Frontal cortex (tissue), 4 donors: ENCODE results near the gene TMEM240. TPM values are rescaled to one million over a fixed set of nuclear protein-coding genes. Genes with fewer than 3 reads are reported as not detected.

Source experiments
- DNase-seq, 2 donors: peaks; one replicate each; pipeline ENCODE4 v3.0.0; 2012; ENCODE audit warnings: low spot score in 2 of 2
- FAIRE-seq: peaks from 2 replicates; lab custom pipeline; 2012; peaks lifted over from hg19 to GRCh38; lab: Jason Lieb, UNC
- total RNA-seq: library from RNA; depleted of rRNA; stranded (reverse); fragments of >200 nt; gene quantifications from one replicate; pipeline ENCODE4 v1.2.3, GENCODE V29; 2014
- donor health status: control.
- donor health status: control.
- donor health status: control.

Gene TMEM240
- total RNA-seq, result 16.3 TPM

DNA sequence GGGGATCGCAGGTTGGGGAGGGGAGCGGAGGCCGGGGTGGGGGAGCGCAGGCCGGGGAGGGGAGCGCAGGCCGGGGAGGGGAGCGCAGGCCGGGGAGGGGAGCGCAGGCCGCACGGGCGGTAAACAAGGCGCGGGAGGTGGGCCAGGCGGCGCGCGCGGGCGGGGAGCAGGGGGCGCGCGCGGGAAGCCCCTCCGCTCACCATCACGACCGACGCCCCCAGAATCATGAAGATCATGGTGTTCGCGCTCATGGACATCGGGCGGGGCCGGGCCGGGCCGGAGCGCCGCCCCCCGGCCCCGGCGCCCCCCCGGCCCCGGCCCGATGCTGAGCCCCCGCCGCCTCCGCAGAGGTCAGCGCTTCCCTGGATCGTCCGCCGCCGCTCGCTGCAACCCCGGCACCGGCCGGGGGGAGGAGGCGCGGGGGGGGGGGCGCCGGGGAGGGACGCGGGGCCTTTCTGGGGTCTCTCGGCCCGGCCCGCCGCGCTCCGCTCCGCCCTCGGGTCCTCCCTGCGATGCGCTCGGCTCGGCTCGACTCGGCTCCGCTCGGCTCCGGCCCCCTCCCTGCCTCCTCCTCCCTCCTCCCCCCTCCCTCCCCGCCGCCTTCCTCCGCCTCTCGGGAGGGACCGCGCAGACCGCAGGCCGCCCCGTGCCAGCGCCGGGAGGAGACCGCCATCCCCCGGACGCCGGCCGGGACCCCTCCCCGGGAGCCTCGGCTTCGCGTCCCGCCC, at the start of gene TMEM240:
TSS of gene TMEM240 (minus strand) at position 535 of the 728 bp plus-strand sequence. CDS start at position 257, 278 bp downstream.
- FAIRE-seq, result no peak

DNA sequence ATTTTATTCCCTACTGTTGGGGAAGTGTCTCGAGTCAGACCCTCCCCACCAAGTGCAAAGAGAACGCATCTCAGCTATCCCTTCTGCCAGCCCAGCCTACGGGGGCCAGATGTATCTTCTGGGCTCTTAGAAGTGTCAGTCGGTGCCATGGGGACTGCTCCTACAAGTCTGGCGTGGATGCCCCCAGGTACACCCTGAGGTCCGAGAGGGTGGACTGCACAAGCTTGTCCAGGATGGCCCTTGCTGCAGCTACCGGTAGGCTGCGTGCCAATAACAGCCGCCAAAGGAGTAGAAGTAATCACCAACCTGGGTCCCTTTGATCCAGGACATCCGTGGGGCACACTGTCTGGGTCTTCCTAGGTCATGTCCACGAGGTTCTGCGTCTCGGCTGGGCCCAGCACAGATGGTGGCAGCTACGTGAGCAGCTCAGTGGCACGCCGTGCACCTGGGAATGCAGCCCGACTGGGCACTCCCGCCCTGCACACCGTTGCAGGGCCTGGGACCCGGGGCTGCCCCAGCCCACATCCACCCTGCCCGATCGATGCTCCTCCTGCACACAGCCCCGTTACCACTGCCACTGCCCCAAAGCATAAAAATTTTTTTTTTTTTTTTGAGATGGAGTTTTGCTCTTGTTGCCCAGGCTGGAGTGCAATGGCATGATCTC, 43.1 kb upstream of the TMEM240 start:
- no peak for FAIRE-seq
- DNase-seq, result no peak

More for the DNA sequence above, at the start of gene TMEM240:
- DNase-seq, result peak; percentile 87 to 91

DNA sequence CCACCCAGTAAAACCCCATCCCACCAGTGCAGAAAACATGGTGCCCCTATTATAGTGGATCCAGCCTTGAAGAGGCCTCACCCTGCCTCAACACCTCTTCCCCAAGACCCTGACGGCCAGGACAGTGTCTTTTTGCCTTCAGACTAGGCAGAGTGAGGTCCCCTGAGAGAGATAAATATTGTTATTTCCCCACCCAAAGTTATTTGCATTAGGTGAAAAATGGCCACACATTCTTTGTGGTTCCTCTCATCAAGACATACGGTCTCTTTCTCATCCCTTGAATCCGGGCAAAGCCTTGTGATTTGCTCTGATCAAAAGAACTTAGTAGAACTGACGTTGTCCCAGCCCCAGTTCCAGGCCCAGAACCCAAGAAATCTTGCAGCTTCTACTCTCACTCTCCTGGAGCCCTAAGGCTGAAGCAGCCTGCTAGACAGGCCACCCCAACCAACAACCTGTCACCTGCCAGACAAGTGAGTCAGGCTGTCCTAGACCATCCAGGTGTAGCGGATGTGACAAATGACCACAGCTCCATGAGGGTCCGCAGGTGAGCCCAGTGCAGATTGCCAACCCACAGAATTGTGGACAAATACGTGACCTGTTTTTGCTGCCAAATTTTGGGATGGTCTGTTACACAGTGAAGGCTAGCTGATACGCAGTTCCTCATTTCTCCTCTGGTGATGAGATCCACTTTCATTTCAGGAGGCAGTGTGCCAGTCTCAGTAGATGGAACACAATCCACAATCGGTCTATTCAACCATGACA, 42.3 kb upstream of the TMEM240 start:
- no peak for FAIRE-seq
- DNase-seq, result no peak

DNA sequence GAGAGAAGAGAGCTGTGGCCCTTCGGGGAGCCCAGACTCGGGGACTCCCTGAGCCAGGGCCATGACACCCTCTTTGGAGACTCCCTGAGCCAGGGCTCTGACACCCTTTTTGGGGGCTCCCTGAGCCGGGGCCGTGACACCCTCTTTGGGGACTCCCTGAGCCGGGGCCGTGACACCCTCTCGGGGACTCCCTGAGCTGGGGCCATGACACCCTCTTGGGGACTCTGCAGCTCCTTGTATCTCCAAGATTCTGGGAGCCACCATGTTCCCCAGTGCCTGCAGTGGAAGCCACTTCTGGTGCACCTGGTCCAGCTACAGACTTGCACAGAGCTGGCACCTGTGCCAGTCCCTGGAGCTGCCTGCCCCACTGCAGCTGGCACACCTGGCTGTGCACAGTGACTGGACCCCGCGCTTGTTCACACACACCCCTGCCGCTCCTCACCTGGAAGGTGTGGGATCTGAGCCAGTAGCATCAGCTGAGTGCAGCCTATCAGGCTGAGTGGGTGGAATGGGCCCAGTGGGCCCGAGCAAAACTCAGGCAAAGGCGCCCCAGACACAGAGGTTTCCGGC, 38.0 kb upstream of the TMEM240 start:
- DNase-seq, result no peak
- no peak for FAIRE-seq

DNA sequence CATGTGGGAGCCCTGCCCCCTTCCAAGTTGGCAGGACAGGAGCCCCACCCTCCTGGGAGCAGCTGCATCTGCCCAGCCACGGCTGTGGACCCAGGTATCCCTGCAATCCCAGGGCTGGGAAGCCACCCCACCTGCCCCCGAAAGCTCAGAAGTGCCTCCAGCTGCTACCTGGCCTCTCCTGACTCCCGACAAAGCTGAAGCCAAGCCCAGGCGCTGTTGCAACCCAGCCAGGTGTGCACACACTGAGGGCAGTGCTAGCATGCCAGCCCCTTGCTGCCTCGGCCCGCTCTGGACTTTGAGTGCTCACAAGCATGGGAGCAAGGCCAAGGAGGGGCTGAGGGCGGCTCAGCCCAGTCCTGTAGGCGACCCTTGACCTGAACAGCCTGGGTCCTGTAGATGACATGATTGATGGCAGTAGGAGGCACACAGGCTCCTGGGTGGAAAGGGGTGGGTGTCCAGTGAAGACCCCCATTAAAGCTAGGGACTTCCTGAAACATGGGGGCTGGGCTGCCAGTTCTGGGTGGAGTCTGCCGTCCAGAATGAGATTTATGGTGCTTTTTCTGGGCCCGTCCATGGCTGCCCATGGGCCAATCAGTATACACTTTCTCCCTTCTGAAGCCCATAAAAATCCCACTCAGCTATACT, 37.1 kb upstream of the TMEM240 start:
- DNase-seq (no peak), FAIRE-seq (no peak)

DNA sequence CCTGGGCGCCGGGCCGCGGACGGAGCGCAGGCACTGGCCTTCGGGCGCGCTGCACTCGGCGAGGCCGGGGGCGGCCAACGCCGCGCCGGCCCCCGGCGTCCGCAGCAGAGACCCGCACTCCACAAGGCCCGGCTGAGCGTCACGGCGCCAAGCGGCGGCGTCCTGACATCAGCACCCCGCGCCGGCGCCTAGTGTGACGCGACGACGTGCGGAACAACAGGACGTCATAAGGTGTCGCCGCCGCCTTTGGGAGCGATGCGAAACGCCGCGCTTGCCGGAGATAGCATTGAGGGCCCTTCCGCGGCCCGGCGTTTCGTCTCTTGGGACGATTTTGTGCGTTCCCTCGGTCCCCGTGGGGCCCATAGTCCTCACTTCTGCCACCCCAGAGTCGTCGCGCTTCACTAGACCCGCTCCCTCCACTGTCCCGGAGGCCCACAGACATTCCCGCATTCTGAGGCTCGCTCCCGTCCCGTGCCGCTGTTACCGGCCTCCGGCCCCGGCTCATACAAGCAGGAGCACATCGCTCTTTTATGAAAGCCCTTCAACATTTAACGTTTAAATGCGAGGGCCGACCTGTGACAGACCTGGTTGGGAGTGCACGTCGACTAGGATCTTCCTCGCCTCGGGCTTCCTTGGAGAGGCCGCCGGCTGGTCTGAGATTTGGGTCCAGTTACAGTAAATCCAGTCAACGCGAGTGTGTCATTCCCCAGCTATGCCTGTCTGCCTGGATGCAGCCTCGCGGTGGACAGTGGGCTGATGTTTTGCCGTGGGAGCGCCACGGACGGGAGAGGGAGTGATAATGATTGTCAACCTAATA, 34.5 kb upstream of the TMEM240 start, which contains the start of gene SSU72:
TSS of gene SSU72 (minus strand) at position 143 of the 817 bp plus-strand sequence. CDS start 306 bp downstream, outside the sequence.
- FAIRE-seq, result no peak
- DNase-seq, result peak; percentile 96 to 97

DNA sequence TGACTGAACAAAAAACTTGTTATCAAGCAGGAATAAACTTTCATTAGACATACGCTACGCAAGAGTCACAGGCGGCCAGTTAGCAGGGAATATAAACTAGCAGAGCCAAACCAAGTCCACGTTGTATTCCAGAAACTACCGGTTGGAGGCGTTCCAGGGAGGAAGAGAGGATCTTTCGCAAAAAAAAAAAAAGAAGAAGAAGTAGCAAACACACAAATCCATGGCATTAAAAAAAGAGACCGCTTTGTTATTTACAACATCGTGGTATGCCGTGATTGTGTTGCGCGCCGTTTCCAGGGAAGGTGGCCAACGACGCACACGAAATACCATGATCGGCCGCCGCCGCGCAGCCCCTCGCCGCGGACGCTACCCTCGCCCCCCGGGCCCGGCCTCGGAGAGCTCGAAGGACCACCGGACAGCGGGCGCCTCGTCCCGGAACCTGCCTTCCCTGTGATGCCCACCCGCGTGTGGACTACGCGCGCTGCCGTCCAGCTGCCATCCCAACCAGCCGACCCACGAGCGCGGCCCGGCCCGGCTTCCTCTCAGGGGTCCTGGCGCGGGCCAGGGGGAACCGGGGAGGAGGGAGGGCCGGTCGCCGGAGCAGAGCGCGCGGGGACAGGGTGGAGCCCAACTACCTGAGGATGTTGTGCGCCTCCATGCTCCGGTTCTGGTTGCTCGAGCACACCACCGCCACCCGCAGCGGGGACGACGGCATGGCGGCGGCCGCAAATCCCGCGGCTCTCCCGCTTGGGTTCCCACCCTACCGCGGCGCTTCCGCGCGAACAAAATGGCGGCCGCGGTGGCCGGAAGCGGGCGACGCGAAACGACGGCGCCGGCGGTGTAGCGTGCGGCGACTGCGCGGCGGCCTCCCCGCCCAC, 33.7 kb upstream of the TMEM240 start:
- FAIRE-seq (no peak), DNase-seq (peak; percentile 83 to 94)

DNA sequence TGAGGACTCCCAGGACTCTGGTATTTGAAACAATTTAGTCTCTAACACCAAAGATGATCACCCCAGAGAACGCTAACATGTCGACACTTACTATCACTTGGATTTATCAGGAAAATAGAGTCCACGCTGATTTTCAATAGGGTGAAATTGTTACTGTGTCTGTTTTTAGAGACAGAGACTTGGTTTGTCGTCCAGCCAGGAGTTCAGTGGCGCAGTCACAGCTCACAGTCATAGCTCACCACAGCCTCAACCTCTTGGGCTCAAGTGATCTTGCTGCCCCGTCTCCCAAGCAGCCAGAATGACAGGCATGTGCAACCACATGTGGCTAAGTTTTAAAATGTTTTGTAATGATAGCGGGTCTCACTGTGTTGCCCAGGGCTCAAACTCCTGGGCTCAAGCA, 28.9 kb upstream of the TMEM240 start:
- no peak for DNase-seq
- FAIRE-seq, result no peak

DNA sequence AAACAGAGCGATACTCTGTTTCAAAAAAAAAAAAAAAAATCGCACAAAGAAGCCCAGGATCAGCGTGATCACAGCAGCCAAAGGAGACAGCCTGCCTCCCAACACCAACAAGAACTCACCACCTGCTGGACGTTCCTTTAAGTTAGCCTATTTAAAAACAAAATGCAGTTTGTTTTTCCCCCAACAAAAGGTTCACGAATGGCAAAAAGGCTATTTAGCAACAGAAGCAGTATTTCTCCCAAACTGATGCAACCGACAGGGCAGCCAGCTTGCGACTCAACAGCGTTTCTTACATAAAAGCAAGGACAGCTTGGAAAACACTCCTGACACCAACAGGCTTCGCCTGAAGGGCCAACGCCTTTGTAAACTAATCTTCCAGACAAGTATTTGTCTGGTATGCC, 27.5 kb upstream of the TMEM240 start:
- FAIRE-seq (no peak), DNase-seq (no peak)

DNA sequence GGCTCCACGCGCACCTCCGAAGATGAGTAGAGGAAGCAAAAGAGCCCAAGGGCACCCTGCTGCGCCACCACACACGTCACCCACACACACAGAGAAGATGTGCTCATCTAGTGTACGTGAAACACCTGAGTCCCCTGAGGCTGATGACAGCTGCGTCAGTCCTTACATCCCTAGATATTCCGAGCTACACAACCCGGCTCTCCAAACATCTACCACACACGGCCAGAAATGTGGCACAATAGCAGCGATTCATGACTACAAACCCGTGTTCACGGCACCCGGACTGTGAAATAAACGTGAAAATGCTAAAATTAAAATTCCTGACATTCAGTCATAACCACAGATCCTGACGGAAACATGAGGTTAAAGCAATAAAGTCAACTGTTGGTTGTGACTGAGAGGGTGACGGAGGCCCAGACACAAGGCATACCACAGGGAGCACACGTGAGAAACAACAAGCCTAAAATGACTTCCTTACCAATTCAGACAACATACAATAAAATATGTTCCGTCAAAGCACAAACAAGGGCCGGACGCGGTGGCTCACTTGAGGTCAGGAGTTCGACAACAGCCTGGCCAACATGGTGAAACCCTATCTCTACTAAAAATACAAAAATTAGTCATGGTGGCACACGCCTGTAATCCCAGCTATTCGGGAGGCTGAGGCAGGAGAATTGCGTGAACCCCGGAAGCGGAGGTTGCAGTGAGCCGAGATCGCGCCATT, 26.9 kb upstream of the TMEM240 start:
- FAIRE-seq, result no peak
- DNase-seq, result no peak

DNA sequence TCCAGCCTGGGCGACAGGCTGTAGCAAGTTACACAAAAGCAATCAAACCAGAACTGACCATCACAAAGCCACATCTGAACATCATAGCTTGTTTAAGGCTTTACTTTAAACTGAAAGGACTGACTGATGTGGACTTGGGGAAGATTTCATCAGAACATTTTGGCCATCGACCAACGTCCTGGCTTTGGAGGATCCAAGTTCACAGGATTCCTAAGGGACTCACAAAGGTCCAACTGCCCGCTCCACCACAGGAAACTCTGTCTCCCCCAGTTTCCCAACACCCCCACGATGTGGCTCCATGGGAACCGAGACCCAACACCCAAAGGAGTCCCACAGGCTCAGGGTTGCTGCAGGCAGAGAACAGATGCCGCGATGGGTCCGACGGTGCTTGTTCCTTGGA, 24.9 kb upstream of the TMEM240 start:
- FAIRE-seq (no peak), DNase-seq (no peak)

DNA sequence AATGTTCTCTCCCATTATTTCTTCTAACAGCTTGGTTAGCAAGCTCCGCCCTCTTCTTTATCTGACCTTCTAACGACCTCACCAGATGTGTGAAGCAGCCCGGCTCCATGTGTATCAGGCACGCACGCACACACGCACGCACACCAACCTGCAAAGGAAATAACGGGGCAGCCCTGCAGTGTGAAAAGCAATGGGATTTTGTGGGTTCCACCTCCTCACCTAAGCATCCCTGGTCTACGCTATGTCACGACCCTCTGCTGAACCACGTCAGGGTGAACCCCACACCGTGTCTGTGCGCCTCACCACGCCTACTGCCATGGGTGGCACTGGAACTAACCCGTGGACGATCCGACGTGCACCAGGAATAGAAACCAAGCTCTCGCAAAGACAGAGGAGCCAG, 23.8 kb upstream of the TMEM240 start:
- no peak for FAIRE-seq
- no peak for DNase-seq

DNA sequence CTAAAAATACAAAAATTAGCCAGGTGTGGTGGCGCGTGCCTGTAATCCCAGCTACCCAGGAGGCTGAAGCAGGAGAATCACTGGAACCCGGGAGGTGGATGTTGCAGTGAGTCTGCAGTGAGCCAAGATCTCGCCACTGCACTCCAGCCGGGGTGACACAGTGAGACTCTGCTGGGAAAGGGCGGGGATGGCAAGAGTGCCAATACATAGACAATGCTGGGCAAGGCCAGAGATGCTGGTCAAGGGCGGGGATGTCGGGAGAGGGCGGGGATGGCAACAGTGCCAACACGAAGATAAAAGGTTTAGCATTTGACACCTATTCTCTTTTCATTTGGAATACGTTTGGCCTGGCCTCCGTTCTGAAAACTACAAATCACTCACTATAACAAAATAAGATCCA, 23.3 kb upstream of the TMEM240 start:
- FAIRE-seq (no peak), DNase-seq (no peak)

DNA sequence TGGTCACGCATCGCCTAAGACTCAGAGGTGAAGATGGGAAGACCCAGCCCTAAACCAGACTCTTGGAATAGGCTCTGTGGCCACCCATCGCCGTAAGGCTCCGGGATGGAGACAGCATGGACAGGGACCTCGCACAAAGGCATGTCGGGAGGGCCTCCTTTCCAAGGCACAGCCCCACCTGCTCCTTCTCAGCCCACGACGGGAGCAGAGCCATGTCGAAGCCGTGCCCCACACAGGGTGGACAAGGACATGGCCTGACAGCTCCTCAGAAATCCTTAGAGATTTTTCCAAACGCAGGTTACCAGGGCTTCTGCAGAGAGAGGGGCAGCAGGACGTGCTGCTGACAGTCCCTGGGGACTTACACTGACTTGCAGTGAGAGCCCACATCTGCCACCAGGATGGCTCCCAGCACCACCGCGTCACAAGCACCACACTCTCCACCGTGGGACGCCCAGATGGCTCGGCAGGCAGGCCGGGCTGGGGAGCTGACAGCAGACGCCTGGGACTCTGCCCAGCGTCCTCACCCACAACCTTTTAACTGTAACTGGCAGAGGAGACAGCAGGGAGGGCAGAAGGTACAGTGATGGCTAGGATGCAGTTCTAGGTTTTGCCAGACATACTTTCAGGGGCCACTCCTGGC, 22.3 kb upstream of the TMEM240 start:
- no peak for DNase-seq
- no peak for FAIRE-seq

DNA sequence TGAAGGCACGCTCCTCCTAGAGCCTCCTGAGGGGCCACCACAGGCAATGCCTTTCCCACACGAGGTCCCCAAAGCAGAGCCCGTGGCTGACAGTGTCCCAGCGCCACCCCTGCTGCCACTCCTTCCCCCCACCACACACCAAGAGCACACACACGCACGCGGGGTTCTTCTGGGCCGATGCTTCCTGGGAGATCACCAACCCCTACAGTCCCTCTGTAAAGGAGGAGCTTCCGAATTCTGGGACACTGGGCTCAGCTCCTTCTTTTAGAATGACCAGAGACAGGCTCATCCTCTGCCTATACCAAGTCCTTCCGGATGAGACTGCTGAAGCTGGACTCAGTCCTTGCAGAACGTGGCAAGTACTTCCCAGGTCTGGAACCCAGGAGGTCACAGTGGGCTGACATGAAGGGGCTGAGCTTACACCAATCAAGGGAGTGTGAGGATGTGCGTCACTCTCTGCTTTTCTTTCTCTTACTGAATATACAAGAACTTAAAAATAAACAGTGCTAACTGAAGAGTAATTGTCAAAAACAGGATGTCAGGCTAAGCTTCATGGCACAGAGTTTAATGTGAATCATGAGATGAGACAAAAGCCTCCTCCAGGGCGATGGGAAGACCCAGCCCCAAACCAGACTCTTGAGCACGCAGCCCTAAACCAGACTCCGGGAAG, 21.5 kb upstream of the TMEM240 start:
- FAIRE-seq, result no peak

DNA sequence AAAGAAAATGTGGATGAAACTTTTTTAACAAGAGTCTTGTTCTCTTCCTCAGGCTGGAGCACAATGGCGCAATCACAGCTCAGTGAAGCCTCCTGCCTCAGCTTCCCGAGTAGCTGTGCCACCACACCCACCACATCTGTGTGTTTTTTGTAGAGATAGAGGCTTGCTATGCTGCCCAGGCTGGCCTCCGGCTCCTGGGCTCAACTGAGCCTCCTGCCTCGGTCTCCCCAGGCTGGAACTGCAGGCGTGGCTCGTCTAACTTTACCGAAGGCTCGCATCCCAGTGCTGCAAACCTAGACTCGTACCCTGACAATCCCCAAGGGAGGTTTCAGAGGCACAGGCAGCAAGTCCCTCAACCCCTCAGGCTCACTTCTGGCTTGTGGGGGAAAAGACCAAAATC, 19.8 kb upstream of the TMEM240 start:
- FAIRE-seq (no peak), DNase-seq (no peak)

More for the DNA sequence above, 21.5 kb upstream of the TMEM240 start:
- DNase-seq, result no peak
